CD4-positive, alpha-beta T cell treated with Interleukin-15 for 4 hours (primary cell): ENCODE results near the gene ERN1.
"Not testable (repeated sequence)": the region's sequence is repeated elsewhere in the genome, so short reads cannot be mapped to it uniquely, and the experiment has no call there.

Experiments
- DNase-seq: peaks from one replicate; pipeline ENCODE4 v3.0.0-alpha.2; 2020; ENCODE audit warnings: low spot score

Gene ERN1

GRCh38 chr17:64024781-64025731 lies 104.9 kb downstream of the ERN1 start:
- peak; percentile 80 for DNase-seq

- no peak for DNase-seq
These were observed 105.7 kb downstream of the ERN1 start for GRCh38 chr17:64024215-64024654.

- DNase-seq, result peak; percentile 62
These were observed 107.3 kb downstream of the ERN1 start for GRCh38 chr17:64022611-64023063.

- peak; percentile 93 for DNase-seq
These were observed 109.7 kb downstream of the ERN1 start, which contains the start of gene ICAM2 for GRCh38 chr17:64020056-64020766. TSS of gene ICAM2 (minus strand) at chr17:64020633. CDS start at chr17:64006691, 13,942 bp downstream.

DNA sequence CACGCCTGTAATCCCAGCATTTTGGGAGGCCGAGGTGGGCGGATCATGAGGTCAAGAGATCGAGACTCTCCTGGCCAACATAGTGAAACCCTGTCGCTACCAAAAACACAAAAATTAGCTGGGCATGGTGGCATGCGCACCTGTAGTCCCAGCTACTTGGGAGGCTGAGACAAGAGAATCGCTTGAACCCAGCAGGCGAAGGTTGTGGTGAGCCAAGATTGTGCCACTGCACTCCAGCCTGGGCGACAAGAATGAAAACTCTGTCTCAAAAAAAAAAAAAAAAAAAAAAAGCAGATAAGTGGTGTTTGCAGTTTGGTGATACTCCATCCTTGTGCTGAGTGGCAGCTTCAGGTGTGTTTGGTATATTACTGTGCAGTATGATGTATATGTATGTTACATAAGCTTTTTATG lies 110.4 kb downstream of the ERN1 start:
- DNase-seq, result not testable (repeated sequence)

DNA sequence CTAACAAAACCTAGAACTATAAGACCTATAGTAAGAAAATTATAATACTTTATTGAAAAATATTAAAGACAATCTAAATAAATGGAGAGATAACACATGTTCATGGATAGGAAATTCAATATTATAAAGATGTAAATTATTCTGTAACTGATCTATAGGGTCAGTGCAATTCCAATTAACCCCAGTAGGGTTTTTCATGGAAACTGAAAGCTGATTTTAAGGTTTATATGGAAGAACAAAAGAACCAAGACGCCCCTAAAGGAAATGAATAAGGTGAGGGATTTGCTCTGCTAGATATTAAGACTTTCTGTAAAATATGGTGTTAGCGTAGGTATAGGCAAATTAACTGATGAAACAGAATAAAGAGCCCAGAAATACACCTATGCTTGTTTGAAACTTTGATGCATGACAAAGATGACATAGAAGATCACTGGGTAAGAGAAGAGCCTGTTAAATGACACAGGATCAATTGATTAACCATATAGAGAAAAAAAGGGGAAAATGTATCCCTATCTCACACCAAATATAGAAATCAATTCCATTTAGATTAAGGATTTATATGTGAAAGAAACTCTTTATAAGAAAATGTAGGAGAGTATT lies 112.5 kb downstream of the ERN1 start:
- DNase-seq, result no peak

GRCh38 chr17:64016974-64017373 lies 113.0 kb downstream of the ERN1 start:
- no peak for DNase-seq

GRCh38 chr17:64016231-64016784 lies 113.6 kb downstream of the ERN1 start:
- no peak for DNase-seq

- no peak for DNase-seq
These were observed 114.5 kb downstream of the ERN1 start for GRCh38 chr17:64015447-64015846.

DNA sequence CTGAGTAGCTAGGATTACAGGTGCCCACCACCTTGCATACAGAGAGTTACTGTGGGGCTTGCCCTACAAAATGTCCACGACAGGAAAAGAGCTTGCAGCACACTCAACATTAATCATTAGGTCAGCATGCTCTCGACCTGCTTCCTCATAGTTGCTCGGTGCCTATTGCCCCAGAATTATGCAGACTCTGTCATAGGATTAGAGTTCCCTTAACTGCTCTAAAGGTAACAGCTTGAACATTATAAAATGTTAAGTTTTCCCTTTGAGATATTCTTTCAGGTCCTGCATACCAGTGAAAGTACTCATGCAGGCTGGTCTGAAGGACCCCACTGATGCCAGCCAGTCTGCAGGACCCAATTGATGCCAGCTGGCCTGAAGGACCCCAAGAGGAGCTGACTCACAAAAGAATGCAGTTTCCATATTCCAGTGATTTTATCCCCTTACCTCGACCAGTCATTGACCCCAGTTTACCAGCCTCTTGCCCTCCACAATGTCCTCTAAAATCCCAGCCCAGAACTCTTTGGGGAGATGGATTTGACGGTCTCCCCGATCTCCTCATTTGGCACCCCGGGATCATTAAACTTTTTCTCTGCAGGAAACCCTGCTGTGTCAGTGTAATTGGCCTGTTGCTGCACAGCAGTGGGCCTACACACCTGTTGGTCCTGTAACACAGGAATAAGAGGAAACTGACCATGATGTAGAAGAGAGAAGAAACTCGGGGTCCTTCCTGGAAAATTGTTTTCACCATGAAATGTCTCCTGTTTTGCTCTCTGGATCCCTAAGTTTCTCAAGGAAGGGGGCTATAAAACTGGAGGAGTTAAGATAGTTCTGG lies 120.2 kb downstream of the ERN1 start:
- no peak for DNase-seq

GRCh38 chr17:64008830-64009229 lies 121.1 kb downstream of the ERN1 start:
- DNase-seq, result no peak

- no peak for DNase-seq
These were observed 121.6 kb downstream of the ERN1 start for GRCh38 chr17:64008346-64008745.

DNA sequence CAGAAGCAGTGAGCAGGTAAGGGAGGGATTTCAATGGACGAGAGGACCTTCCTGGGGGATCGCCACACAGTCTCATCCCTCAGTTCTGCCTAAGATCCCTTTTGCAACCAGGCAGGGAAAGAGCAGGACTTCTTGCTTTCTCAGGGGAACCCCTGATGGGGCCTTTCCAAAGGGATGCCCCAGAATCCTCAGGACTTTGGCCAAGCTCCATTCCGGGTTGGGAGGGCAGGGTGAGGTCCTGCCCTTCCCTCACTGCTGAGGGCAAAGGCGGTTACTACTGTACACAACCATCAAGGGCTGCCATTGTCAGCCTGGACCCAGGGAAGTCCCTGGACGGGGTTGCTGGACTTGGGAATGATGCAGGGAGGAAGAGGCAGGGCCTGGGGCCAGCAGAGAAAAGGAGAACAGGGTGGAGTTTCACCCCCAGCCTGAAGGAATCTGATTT lies 122.1 kb downstream of the ERN1 start:
- no peak for DNase-seq

- not testable (repeated sequence) for DNase-seq
These were observed 122.7 kb downstream of the ERN1 start for GRCh38 chr17:64007089-64007837.

DNA sequence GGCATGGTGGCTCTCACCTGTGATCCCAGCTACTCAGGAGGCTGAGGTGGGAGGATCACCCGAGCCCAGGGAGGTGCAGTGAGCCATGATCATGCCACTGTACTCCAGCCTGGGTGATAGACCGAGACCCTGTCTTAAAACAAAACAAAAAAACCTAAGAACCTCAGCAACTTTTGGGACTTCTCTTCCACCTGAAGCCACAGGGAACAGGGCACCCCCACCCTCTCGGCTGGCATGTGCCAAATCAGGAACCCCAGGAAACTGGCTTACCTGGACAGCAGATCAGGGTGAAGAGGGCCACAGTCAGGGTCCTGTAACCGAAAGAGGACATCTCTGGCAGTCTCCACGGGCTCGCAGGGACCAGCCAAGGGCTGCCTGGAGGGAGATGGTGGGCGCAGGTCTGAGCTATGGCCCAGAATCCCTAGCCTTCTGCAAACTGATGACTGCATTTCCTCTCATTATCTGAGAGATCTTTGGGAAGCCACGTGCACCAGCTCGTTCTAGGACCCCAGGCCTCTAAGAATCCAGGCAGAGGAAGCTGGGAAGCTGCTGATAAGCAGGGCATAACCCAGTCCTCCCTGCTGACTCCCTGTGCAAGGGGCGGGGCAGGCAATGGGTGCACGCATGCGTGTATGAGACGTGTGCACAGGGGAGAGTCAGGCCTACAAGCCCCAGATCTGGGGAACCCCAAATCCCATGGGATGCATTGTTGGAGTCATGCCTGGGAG lies 123.4 kb downstream of the ERN1 start:
- no peak for DNase-seq

- no peak for DNase-seq
These were observed 124.2 kb downstream of the ERN1 start for GRCh38 chr17:64005734-64006167.

GRCh38 chr17:64004903-64005733 lies 124.8 kb downstream of the ERN1 start:
- no peak for DNase-seq

DNA sequence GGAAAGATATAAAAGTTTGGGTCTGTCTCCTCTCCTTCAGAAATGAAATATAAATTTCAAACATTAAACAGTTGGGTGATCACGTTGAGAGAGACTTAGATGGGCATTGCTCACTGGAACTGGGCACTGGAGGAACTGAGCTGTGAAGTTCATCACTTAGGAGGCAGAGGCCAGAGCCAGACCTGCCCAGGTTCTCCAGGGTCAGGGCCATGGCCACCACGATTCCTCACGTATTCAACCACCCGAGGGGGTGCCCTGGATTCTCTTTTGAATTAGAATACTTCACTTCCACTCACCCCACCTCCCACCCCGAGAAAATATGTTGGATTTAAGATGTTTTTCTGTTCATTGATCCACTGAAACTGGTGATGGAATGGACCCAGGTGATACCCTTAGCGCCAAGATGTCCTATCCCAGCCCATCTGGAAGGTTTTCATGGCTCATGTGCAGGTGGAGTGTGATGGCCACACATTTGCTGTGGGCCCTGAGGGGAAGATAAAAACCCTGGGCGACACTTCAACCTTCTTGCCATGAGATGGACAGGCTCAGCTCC lies 125.7 kb downstream of the ERN1 start:
- DNase-seq, result no peak
